K562 (cell line): Measurements from ENCODE around the gene PSMA8. TPM values are rescaled to one million over a fixed set of nuclear protein-coding genes. Genes with fewer than 3 reads are reported as not detected.
A peak's percentile ranks its signal among the peaks of the same experiment; 100 is the strongest.

Experiments
- DDX20 ChIP-seq: fragments of 450-650 bp; IDR thresholded peaks from 2 replicates; pipeline ENCODE4 v1.6.1; 2016; ENCODE audit warnings: missing genetic modification characterization, low read depth, mild to moderate bottlenecking, missing compliant biosample characterization, moderate library complexity
- ERF ChIP-seq: fragments of 450-650 bp; formaldehyde crosslinking; IDR thresholded peaks from 2 replicates; pipeline ENCODE4 v1.4.0; 2020; ENCODE audit warnings: mild to moderate bottlenecking, mixed read lengths
- HCFC1 ChIP-seq: IDR thresholded peaks from 2 replicates; pipeline ENCODE4 v1.6.1; 2012; ENCODE audit warnings: low read depth, low read length, improper control_type of control experiment
- HLTF ChIP-seq: fragments of 450-650 bp; IDR thresholded peaks from 2 replicates; pipeline ENCODE4 v1.6.1; 2016
- KLF10 ChIP-seq: fragments of 250-450 bp; sonication (Bioruptor Pico); IDR thresholded peaks from 2 replicates; pipeline ENCODE4 v1.6.1; 2021; ENCODE audit warnings: matching md5 sums
- LARP7 ChIP-seq: fragments of 450-650 bp; IDR thresholded peaks from 2 replicates; pipeline ENCODE4 v1.6.1; 2016
- NFRKB ChIP-seq: fragments of 450-650 bp; IDR thresholded peaks from 2 replicates; pipeline ENCODE4 v1.6.1; 2016; ENCODE audit warnings: low read depth
- NR3C1 ChIP-seq: sonication (generic); formaldehyde crosslinking; IDR thresholded peaks from 2 replicates; pipeline ENCODE4 v1.8.1; 2022; ENCODE audit warnings: missing genetic modification reagents
- PURB ChIP-seq: sonication (generic); formaldehyde crosslinking; IDR thresholded peaks from 2 replicates; pipeline ENCODE4 v1.9.0; 2021; ENCODE audit warnings: low read depth, mild to moderate bottlenecking, missing genetic modification reagents
- SP2 ChIP-seq: IDR thresholded peaks from 2 replicates; pipeline ENCODE4 v1.6.1; 2011; ENCODE audit warnings: mild to moderate bottlenecking, low read depth, low read length, moderate library complexity; ENCODE audit not compliant: poor library complexity, severe bottlenecking; ENCODE audit errors: extremely low read depth
- ZNF184 ChIP-seq: sonication (generic); formaldehyde crosslinking; IDR thresholded peaks from 2 replicates; pipeline ENCODE4 v1.5.0; 2020; ENCODE audit warnings: missing genetic modification reagents
- ZNF668 ChIP-seq: fragments of 250-450 bp; sonication (Bioruptor Pico); IDR thresholded peaks from 2 replicates; pipeline ENCODE4 v1.8.0; 2022; ENCODE audit warnings: mild to moderate bottlenecking, inconsistent platforms
- polyA plus RNA-seq, 8 experiments: library from polyadenylated mRNA; depleted of rRNA in 4 of 8; stranded (reverse) in 5 of 8; unstranded in 3 of 8; fragments of >200 nt; fragmentation: Nextera tagmentation in 2 of 8; fragmentation: Illumina TruSeq in 1 of 8; extraction: Ambion mirVana in 2 of 8; extraction: Trizol in 1 of 8; gene quantifications; 2 replicates each; pipeline versions ENCODE4 v1.2.1 to v1.2.3, GENCODE V29; 2011 to 2014; ENCODE audit warnings: inconsistent platforms in 1 of 8, missing spikeins in 1 of 8
- total RNA-seq, 7 experiments: library from RNA; depleted of rRNA in 6 of 7; stranded (reverse); fragments of >200 nt in 6 of 7; fragmentation: Illumina TruSeq in 2 of 7; extraction: Trizol in 2 of 7; gene quantifications; 2 replicates each; pipeline versions ENCODE4 v1.2.1 to v1.2.3, GENCODE V29; 2011 to 2021; ENCODE audit warnings: low replicate concordance in 1 of 7
- TF ChIP-seq, protein P1 (sequence below): sonication (generic); formaldehyde crosslinking; IDR thresholded peaks from 2 replicates; pipeline ENCODE4 v1.8.0; 2022; ENCODE audit warnings: missing genetic modification reagents, mild to moderate bottlenecking, moderate library complexity, borderline replicate concordance
- TF ChIP-seq, protein P2 (sequence below): sonication (generic); formaldehyde crosslinking; IDR thresholded peaks from 2 replicates; pipeline ENCODE4 v1.9.0; 2022; ENCODE audit warnings: mild to moderate bottlenecking, missing genetic modification reagents
- TF ChIP-seq, protein P3 (sequence below): fragments of 450-650 bp; IDR thresholded peaks from 2 replicates; pipeline ENCODE4 v1.6.1; 2018; ENCODE audit warnings: mild to moderate bottlenecking, low read depth; ENCODE audit not compliant: partially characterized antibody
- TF ChIP-seq, protein P4 (sequence below): fragments of 250-450 bp; sonication (Bioruptor Pico); IDR thresholded peaks from 2 replicates; pipeline ENCODE4 v1.5.0; 2022; ENCODE audit warnings: mild to moderate bottlenecking
- TF ChIP-seq, protein P5 (sequence below): fragments of 250-450 bp; sonication (Bioruptor Pico); IDR thresholded peaks from 2 replicates; pipeline ENCODE4 v1.8.0; 2022; ENCODE audit warnings: inconsistent platforms, mild to moderate bottlenecking, moderate library complexity, borderline replicate concordance
- TF ChIP-seq, protein P6 (sequence below): sonication (generic); formaldehyde crosslinking; IDR thresholded peaks from 2 replicates; pipeline ENCODE4 v1.8.1; 2023; ENCODE audit warnings: mild to moderate bottlenecking, missing genetic modification reagents, moderate library complexity

PSMA8 gene
- total and polyA plus RNA-seq, 9 of the 15 experiments (the other 6 are each of a cell fraction or from before 2014, with no cell fraction given) = not detected

DNA sequence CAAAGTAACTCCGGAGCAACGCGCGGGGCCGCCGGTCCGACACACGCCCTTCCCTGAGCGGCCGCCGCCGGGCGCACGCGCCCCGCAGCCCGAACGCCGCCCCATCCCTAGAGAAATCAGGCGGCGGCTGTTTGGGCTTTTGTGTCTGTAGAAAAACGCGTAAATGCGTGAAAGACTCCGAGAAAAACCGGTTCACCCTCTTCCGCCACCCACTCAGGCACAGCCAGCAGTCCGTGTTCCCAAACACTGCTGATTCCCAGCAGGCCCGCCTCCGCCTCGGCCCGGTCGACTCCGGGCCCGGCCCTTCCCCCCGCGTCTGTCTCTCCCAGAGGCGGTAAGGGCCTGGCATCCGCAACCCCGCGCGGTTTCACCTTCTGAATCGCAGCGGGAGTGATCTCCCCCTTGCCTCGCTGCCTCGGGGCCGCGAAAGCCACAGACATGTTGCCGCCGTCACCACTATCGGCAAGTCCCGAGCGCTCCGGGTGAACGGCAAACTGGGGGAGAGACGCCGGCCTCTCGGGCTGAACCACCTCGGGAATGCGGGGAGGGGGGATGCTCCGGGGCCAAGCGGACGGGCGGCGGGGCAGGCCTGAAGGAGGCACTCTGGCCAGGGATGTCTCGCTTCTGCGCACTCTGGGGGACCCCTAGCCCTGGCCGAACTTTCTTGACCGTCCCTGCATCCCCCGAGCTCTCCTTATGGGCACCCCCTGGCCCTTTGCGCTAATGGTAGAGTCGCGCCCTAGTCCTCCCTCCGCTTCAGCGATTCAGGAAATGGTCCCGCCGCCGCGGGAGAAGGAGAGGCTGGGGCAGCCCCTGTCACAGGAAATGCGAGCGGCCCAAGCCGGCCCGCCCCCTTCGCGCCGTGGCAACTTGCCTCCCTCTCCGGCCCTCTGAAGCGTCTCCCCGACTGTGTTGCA, 43.3 kb upstream of the PSMA8 start, which contains the start of gene SS18 (continued):
- TF ChIP-seq ZNF184 (CRISPR knock-in tag) (no peak), KLF10 (CRISPR knock-in tag) (no peak), ZNF668 (0 out of 2 replicates have a peak, but pooled peaks have one; percentile 15), SP2 (no peak), NR3C1 (no peak), HCFC1 (no peak; the same call in none of the 2 replicates), LARP7 (no peak), DDX20 (no peak), NFRKB (peak; percentile 56; the same call in 1 of the 2 replicates), HLTF (peak; percentile 56), PURB (CRISPR knock-in tag) (no peak), ERF (CRISPR knock-in tag) (0 out of 2 replicates have a peak, but pooled peaks have one; percentile 52)
- TF ChIP-seq, protein P1, sequence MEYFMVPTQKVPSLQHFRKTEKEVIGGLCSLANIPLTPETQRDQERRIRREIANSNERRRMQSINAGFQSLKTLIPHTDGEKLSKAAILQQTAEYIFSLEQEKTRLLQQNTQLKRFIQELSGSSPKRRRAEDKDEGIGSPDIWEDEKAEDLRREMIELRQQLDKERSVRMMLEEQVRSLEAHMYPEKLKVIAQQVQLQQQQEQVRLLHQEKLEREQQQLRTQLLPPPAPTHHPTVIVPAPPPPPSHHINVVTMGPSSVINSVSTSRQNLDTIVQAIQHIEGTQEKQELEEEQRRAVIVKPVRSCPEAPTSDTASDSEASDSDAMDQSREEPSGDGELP = peak; percentile 57
- TF ChIP-seq, protein P2, sequence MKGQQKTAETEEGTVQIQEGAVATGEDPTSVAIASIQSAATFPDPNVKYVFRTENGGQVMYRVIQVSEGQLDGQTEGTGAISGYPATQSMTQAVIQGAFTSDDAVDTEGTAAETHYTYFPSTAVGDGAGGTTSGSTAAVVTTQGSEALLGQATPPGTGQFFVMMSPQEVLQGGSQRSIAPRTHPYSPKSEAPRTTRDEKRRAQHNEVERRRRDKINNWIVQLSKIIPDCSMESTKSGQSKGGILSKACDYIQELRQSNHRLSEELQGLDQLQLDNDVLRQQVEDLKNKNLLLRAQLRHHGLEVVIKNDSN (CRISPR knock-in tag) = no peak
- TF ChIP-seq, protein P3, sequence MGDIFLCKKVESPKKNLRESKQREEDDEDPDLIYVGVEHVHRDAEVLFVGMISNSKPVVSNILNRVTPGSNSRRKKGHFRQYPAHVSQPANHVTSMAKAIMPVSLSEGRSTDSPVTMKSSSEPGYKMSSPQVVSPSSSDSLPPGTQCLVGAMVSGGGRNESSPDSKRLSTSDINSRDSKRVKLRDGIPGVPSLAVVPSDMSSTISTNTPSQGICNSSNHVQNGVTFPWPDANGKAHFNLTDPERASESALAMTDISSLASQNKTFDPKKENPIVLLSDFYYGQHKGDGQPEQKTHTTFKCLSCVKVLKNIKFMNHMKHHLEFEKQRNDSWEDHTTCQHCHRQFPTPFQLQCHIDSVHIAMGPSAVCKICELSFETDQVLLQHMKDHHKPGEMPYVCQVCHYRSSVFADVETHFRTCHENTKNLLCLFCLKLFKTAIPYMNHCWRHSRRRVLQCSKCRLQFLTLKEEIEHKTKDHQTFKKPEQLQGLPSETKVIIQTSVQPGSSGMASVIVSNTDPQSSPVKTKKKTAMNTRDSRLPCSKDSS = no peak
- TF ChIP-seq, protein P4, sequence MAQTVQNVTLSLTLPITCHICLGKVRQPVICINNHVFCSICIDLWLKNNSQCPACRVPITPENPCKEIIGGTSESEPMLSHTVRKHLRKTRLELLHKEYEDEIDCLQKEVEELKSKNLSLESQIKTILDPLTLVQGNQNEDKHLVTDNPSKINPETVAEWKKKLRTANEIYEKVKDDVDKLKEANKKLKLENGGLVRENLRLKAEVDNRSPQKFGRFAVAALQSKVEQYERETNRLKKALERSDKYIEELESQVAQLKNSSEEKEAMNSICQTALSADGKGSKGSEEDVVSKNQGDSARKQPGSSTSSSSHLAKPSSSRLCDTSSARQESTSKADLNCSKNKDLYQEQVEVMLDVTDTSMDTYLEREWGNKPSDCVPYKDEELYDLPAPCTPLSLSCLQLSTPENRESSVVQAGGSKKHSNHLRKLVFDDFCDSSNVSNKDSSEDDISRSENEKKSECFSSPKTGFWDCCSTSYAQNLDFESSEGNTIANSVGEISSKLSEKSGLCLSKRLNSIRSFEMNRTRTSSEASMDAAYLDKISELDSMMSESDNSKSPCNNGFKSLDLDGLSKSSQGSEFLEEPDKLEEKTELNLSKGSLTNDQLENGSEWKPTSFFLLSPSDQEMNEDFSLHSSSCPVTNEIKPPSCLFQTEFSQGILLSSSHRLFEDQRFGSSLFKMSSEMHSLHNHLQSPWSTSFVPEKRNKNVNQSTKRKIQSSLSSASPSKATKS (CRISPR knock-in tag) = no peak
- TF ChIP-seq, protein P5, sequence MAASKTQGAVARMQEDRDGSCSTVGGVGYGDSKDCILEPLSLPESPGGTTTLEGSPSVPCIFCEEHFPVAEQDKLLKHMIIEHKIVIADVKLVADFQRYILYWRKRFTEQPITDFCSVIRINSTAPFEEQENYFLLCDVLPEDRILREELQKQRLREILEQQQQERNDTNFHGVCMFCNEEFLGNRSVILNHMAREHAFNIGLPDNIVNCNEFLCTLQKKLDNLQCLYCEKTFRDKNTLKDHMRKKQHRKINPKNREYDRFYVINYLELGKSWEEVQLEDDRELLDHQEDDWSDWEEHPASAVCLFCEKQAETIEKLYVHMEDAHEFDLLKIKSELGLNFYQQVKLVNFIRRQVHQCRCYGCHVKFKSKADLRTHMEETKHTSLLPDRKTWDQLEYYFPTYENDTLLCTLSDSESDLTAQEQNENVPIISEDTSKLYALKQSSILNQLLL (CRISPR knock-in tag) = no peak
- TF ChIP-seq, protein P6, sequence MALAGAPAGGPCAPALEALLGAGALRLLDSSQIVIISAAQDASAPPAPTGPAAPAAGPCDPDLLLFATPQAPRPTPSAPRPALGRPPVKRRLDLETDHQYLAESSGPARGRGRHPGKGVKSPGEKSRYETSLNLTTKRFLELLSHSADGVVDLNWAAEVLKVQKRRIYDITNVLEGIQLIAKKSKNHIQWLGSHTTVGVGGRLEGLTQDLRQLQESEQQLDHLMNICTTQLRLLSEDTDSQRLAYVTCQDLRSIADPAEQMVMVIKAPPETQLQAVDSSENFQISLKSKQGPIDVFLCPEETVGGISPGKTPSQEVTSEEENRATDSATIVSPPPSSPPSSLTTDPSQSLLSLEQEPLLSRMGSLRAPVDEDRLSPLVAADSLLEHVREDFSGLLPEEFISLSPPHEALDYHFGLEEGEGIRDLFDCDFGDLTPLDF (CRISPR knock-in tag) = peak; percentile 64; the same call in 1 of the 2 replicates
